Progenitor cell of endocrine pancreas (in vitro differentiated cells): ENCODE results near the gene ENTPD5. TPM values are rescaled to one million over a fixed set of nuclear protein-coding genes. Genes with fewer than 3 reads are reported as not detected.
A peak's percentile ranks its signal among the peaks of the same experiment; 100 is the strongest.
"Not testable (repeated sequence)": the region's sequence is repeated elsewhere in the genome, so short reads cannot be mapped to it uniquely, and the experiment has no call there.

ENCODE experiments used
- DNase-seq: peaks from one replicate; pipeline ENCODE4 v3.0.0; 2021; ENCODE audit warnings: low spot score; ENCODE audit not compliant: unreplicated experiment
- H3K27ac Mint-ChIP-seq: 2 replicates; pipeline ENCODE4 v1.8.0; 2021; ENCODE audit warnings: mild to moderate bottlenecking, moderate library complexity, mixed read lengths
- H3K27me3 Mint-ChIP-seq: 2 replicates; pipeline ENCODE4 v1.8.0; 2021; ENCODE audit warnings: mixed read lengths
- H3K36me3 Mint-ChIP-seq: 2 replicates; pipeline ENCODE4 v1.8.0; 2022; ENCODE audit warnings: mixed read lengths; ENCODE audit not compliant: insufficient read depth
- H3K4me1 Mint-ChIP-seq: 2 replicates; pipeline ENCODE4 v1.8.0; 2021; ENCODE audit warnings: low read depth, mixed read lengths
- H3K4me3 Mint-ChIP-seq: 2 replicates; pipeline ENCODE4 v1.8.0; 2021; ENCODE audit warnings: low read depth, mild to moderate bottlenecking, moderate library complexity, mixed read lengths
- H3K9me3 Mint-ChIP-seq: 2 replicates; pipeline ENCODE4 v1.8.0; 2021; ENCODE audit warnings: low read depth, mixed read lengths
- CTCF ChIP-seq: fragments of 200-600 bp; sonication (generic); IDR thresholded peaks from one replicate; pipeline ENCODE4 v1.5.0; 2021; ENCODE audit warnings: antibody characterized with exemption, mild to moderate bottlenecking; ENCODE audit not compliant: unreplicated experiment
- total RNA-seq: library from RNA; stranded (reverse); gene quantifications from 2 replicates; pipeline ENCODE4 v1.2.1, GENCODE V29; 2021

ENTPD5 gene
- total RNA-seq, 1 donor from 2014 or later = 14.2 TPM

GRCh38 chr14:73998726-73999125 lies 20.4 kb downstream of the ENTPD5 start:
- peaks cover 14% of the 10 kb centered on the region for H3K36me3 Mint-ChIP-seq
- H3K27me3 Mint-ChIP-seq = no peaks in the 10 kb centered on the region
- TF ChIP-seq CTCF = no peak
- peaks cover 41% of the 10 kb centered on the region for H3K4me1 Mint-ChIP-seq
- peak overlapping the region; percentile 3 for H3K4me3 Mint-ChIP-seq
- no peak for DNase-seq
- H3K9me3 Mint-ChIP-seq = no peaks in the 10 kb centered on the region
- peak overlapping the region; percentile 96 for H3K27ac Mint-ChIP-seq

- H3K4me1 Mint-ChIP-seq = peaks cover 46% of the 10 kb centered on the region
- TF ChIP-seq CTCF = no peak
- no peaks in the 10 kb centered on the region for H3K9me3 Mint-ChIP-seq
- H3K27ac Mint-ChIP-seq = peak overlapping the region; percentile 96
- peaks cover 10% of the 10 kb centered on the region for H3K36me3 Mint-ChIP-seq
- no peaks in the 10 kb centered on the region for H3K27me3 Mint-ChIP-seq
- peak overlapping the region; percentile 3 for H3K4me3 Mint-ChIP-seq
- DNase-seq = no peak
These were observed 21.1 kb downstream of the ENTPD5 start for GRCh38 chr14:73997944-73998447.

- Mint-ChIP-seq H3K9me3 (no peaks in the 10 kb centered on the region), H3K27me3 (no peaks in the 10 kb centered on the region), H3K4me1 (peaks cover 46% of the 10 kb centered on the region), H3K27ac (peak overlapping the region; percentile 96), H3K36me3 (peaks cover 5% of the 10 kb centered on the region), H3K4me3 (peak overlapping the region; percentile 51)
- DNase-seq = no peak
- TF ChIP-seq CTCF = no peak
These were observed 21.8 kb downstream of the ENTPD5 start for GRCh38 chr14:73997108-73997943.

GRCh38 chr14:73996731-73997107 lies 22.4 kb downstream of the ENTPD5 start:
- Mint-ChIP-seq H3K4me3 (peak overlapping the region; percentile 51), H3K36me3 (peaks cover 5% of the 10 kb centered on the region), H3K27ac (peak overlapping the region; percentile 96), H3K4me1 (peaks cover 46% of the 10 kb centered on the region), H3K27me3 (no peaks in the 10 kb centered on the region), H3K9me3 (no peaks in the 10 kb centered on the region)
- no peak for DNase-seq
- TF ChIP-seq CTCF = no peak

- H3K4me1 Mint-ChIP-seq = peaks cover 49% of the 10 kb centered on the region
- peaks cover 5% of the 10 kb centered on the region for H3K36me3 Mint-ChIP-seq
- DNase-seq = no peak
- peak overlapping the region; percentile 12 for H3K4me3 Mint-ChIP-seq
- no peaks in the 10 kb centered on the region for H3K9me3 Mint-ChIP-seq
- H3K27me3 Mint-ChIP-seq = no peaks in the 10 kb centered on the region
- peak overlapping the region; percentile 96 for H3K27ac Mint-ChIP-seq
- TF ChIP-seq CTCF = no peak
These were observed 23.1 kb downstream of the ENTPD5 start for GRCh38 chr14:73995977-73996378.

GRCh38 chr14:73994926-73995325 lies 24.2 kb downstream of the ENTPD5 start:
- not testable (repeated sequence) for H3K4me3 Mint-ChIP-seq, DNase-seq

More at GRCh38 chr14:73994926-73995325, 24.2 kb downstream of the ENTPD5 start:
- not testable (repeated sequence) for H3K9me3 Mint-ChIP-seq, H3K36me3 Mint-ChIP-seq, H3K27me3 Mint-ChIP-seq
- H3K4me1 Mint-ChIP-seq = peaks cover 50% of the 10 kb centered on the region
- H3K27ac Mint-ChIP-seq = peak overlapping the region; percentile 19
